Endothelial cell of umbilical vein (primary cell): ENCODE data around the gene SLC24A3. TPM values are rescaled to one million over a fixed set of nuclear protein-coding genes. Genes with fewer than 3 reads are reported as not detected.

Experiments used
- BruUV-seq: library from RNA; stranded (reverse); fragments of 400-500 nt; replicated peaks from 2 replicates; lab custom pipeline; 2021; lab: Mats Ljungman, UMichigan
- CTCF ChIA-PET: fragments of 300-600, 350-600 bp; sonication (Branson Sonifier 250); formaldehyde crosslinking; loops from one replicate; lab custom pipeline; 2021; ENCODE audit warnings: antibody characterized with exemption, inconsistent platforms; lab: Charles Lee
- POLR2A ChIA-PET: fragments of 300-600, 350-600 bp; sonication (Branson Sonifier 250); formaldehyde crosslinking; loops from one replicate; lab custom pipeline; 2021; ENCODE audit warnings: antibody characterized with exemption, inconsistent platforms; lab: Charles Lee
- DNase-seq: peaks from one replicate; pipeline ENCODE4 v3.0.0-alpha.2; 2011; ENCODE audit warnings: low read depth, low spot score
- FAIRE-seq: peaks from 2 replicates; lab custom pipeline; 2011; peaks lifted over from hg19 to GRCh38; lab: Jason Lieb, UNC
- H2AFZ ChIP-seq: 2 replicates; pipeline ENCODE4 v1.6.0; 2012; ENCODE audit warnings: low read depth, low read length, control low read depth, inconsistent platforms
- H3K27ac ChIP-seq: 2 replicates; pipeline ENCODE4 v1.5.1; 2011; ENCODE audit warnings: low read depth, mild to moderate bottlenecking, control low read depth, low read length, moderate library complexity; ENCODE audit not compliant: insufficient read depth
- H3K27me3 ChIP-seq, 2 experiments: 2 replicates each; pipeline versions ENCODE4 v1.6.0 to v1.6.1; 2011; ENCODE audit warnings: low read length in 2 of 2, mixed read lengths in 1 of 2; ENCODE audit not compliant: control insufficient read depth in 2 of 2, insufficient read depth in 2 of 2
- H3K36me3 ChIP-seq, 2 experiments: 2 replicates in 1 of 2; 3 replicates in 1 of 2; pipeline ENCODE4 v1.5.1; 2011; ENCODE audit warnings: low read length in 2 of 2, mild to moderate bottlenecking in 1 of 2, moderate library complexity in 1 of 2; ENCODE audit not compliant: control insufficient read depth in 2 of 2, insufficient read depth in 2 of 2; ENCODE audit errors: extremely low read depth in 1 of 2
- H3K4me1 ChIP-seq: 3 replicates; pipeline ENCODE4 v1.5.1; 2011; ENCODE audit warnings: mild to moderate bottlenecking, low read length; ENCODE audit not compliant: control insufficient read depth, insufficient read depth; ENCODE audit errors: extremely low read depth
- H3K4me2 ChIP-seq: 2 replicates; pipeline ENCODE4 v1.6.1; 2011; ENCODE audit warnings: low read length, control low read depth, mixed read lengths; ENCODE audit not compliant: insufficient read depth
- H3K4me3 ChIP-seq, 3 experiments: fragments of 200-600 bp in 1 of 3; sonication (generic), shearing (Covaris generic) in 1 of 3; replicated peaks in 1 of 3; 2 replicates each; pipeline ENCODE4 v1.5.1; 2011 to 2016; ENCODE audit warnings: control low read depth in 3 of 3, low read length in 3 of 3, mild to moderate bottlenecking in 2 of 3, inconsistent platforms in 1 of 3, low read depth in 1 of 3, moderate library complexity in 1 of 3; ENCODE audit not compliant: insufficient read depth in 1 of 3
- H3K79me2 ChIP-seq: 2 replicates; pipeline ENCODE4 v1.6.0; 2012; ENCODE audit warnings: low read length, inconsistent platforms; ENCODE audit not compliant: control insufficient read depth, insufficient read depth
- H3K9ac ChIP-seq: replicated peaks from 2 replicates; pipeline ENCODE3; 2011; ENCODE audit warnings: low read length, control low read depth; ENCODE audit not compliant: insufficient read depth; ENCODE audit errors: extremely low read depth
- H3K9me1 ChIP-seq: replicated peaks from 3 replicates; pipeline ENCODE4 v1.6.0; 2011; ENCODE audit warnings: mild to moderate bottlenecking, low read length; ENCODE audit not compliant: control insufficient read depth, insufficient read depth; ENCODE audit errors: extremely low read depth
- H3K9me3 ChIP-seq: replicated peaks from 2 replicates; pipeline ENCODE4 v1.5.1; 2012; ENCODE audit warnings: low read length, inconsistent platforms; ENCODE audit not compliant: control insufficient read depth, insufficient read depth
- H4K20me1 ChIP-seq: replicated peaks from 2 replicates; pipeline ENCODE3; 2011; ENCODE audit warnings: mild to moderate bottlenecking, low read length; ENCODE audit not compliant: control insufficient read depth, insufficient read depth; ENCODE audit errors: extremely low read depth
- CTCF ChIP-seq, 2 donors: IDR thresholded peaks; 1 replicate in 1 of 2; 2 replicates in 1 of 2; pipeline ENCODE4 v1.5.1; 2011; ENCODE audit warnings: low read length in 2 of 2, mild to moderate bottlenecking in 2 of 2, moderate library complexity in 2 of 2, control low read depth in 1 of 2, inconsistent platforms in 1 of 2, low read depth in 1 of 2; ENCODE audit not compliant: insufficient read depth in 1 of 2; ENCODE audit errors: extremely low read depth in 1 of 2
- EZH2 ChIP-seq: IDR thresholded peaks from 2 replicates; pipeline ENCODE4 v1.6.1; 2012; ENCODE audit warnings: borderline replicate concordance, low read depth, mild to moderate bottlenecking, moderate library complexity, low read length, inconsistent platforms; ENCODE audit not compliant: severe bottlenecking
- FOS ChIP-seq: IDR thresholded peaks from 2 replicates; pipeline ENCODE4 v1.6.1; 2011; ENCODE audit warnings: mild to moderate bottlenecking, low read length, moderate library complexity, borderline replicate concordance; ENCODE audit not compliant: insufficient read depth
- GATA2 ChIP-seq: IDR thresholded peaks from 2 replicates; pipeline ENCODE4 v1.7.0; 2011; ENCODE audit warnings: low read depth, mild to moderate bottlenecking, moderate library complexity, mixed read lengths, low read length; ENCODE audit not compliant: insufficient read length, insufficient read depth
- JUN ChIP-seq: IDR thresholded peaks from 2 replicates; pipeline ENCODE4 v1.6.1; 2011; ENCODE audit warnings: borderline replicate concordance, low read depth; ENCODE audit not compliant: insufficient read length, insufficient read depth
- MAX ChIP-seq: IDR thresholded peaks from 2 replicates; pipeline ENCODE4 v1.6.1; 2011; ENCODE audit not compliant: insufficient read depth, insufficient read length
- MYC ChIP-seq: IDR thresholded peaks from one replicate; pipeline ENCODE4 v1.6.1; 2011; ENCODE audit warnings: mild to moderate bottlenecking, low read depth, low read length
- POLR2A ChIP-seq: IDR thresholded peaks from 2 replicates; pipeline ENCODE4 v1.6.1; 2012; ENCODE audit warnings: low read depth, mild to moderate bottlenecking, control low read depth, low read length
- POLR2AphosphoS5 ChIP-seq: IDR thresholded peaks from 2 replicates; pipeline ENCODE4 v1.6.1; 2012; ENCODE audit warnings: low read depth, mild to moderate bottlenecking, control low read depth, low read length, moderate library complexity; ENCODE audit not compliant: insufficient read depth
- dilution Hi-C: fragments of 300-500 bp; cut with MboI; formaldehyde crosslinking; loops from one replicate; pipeline ENCODE4 v1.15.0; 2019; ENCODE audit warnings: low sequenced_read_pairs; ENCODE audit not compliant: extremely low pct_ligation_motif_present
- intact Hi-C: fragments of 100-400 bp; cut with micrococcal nuclease; formaldehyde crosslinking; loops from one replicate; pipeline ENCODE4 v1.10.0; 2022
- polyA plus RNA-seq, 4 experiments: library from polyadenylated mRNA; depleted of rRNA in 3 of 4; stranded (reverse) in 3 of 4; unstranded in 1 of 4; fragments of >200 nt; gene quantifications; 2 replicates each; pipeline versions ENCODE4 v1.2.1 to v1.2.3, GENCODE V29; 2011 to 2012; ENCODE audit warnings: missing spikeins in 1 of 4
- total RNA-seq: library from RNA; stranded (reverse); gene quantifications from 2 replicates; pipeline ENCODE4 v1.2.3, GENCODE V29; 2021

SLC24A3 gene
- total and polyA plus RNA-seq, 2 donors (not counting 3 experiments of a cell fraction or from before 2014, with no cell fraction given): not detected

- no TSS peak for BruUV-seq
- dilution Hi-C loops: no loop called here
- no peaks in the 10 kb centered on the region for H3K4me1 ChIP-seq
- no peak for FAIRE-seq
- intact Hi-C loops: no loop called here
- H4K20me1 ChIP-seq: no peaks in the 10 kb centered on the region
- H3K36me3 ChIP-seq: no peaks in the 10 kb centered on the region
- ChIA-PET CTCF (no interaction called here), POLR2A (no interaction called here)
- no peak overlapping the region for H2AFZ ChIP-seq
- H3K79me2 ChIP-seq: no peaks in the 10 kb centered on the region
- H3K4me3 ChIP-seq: no peak overlapping the region
- no peaks in the 10 kb centered on the region for H3K9me1 ChIP-seq
- no peak overlapping the region for H3K27ac ChIP-seq
- TF ChIP-seq MYC (no peak), FOS (no peak), EZH2 (no peak), JUN (no peak), GATA2 (no peak), POLR2A (no peak), POLR2AphosphoS5 (no peak), CTCF (IDR thresholded peaks at IDR 0.05; ENCODE audit: extremely low read depth in 1 of 2, insufficient read depth in 1 of 2, low read depth in 1 of 2, low read length in 2 of 2) (no peak), MAX (no peak)
- no peaks in the 10 kb centered on the region for H3K27me3 ChIP-seq
- no peak for DNase-seq
- no peak overlapping the region for H3K4me2 ChIP-seq
- H3K9me3 ChIP-seq: no peaks in the 10 kb centered on the region
- H3K9ac ChIP-seq: no peak overlapping the region
These were observed 101.1 kb downstream of the SLC24A3 start for GRCh38 chr20:19313342-19314069.
